Measurements from ENCODE around the gene KNG1.
A peak's percentile ranks its signal among the peaks of the same experiment; 100 is the strongest.

KNG1 gene

DNA sequence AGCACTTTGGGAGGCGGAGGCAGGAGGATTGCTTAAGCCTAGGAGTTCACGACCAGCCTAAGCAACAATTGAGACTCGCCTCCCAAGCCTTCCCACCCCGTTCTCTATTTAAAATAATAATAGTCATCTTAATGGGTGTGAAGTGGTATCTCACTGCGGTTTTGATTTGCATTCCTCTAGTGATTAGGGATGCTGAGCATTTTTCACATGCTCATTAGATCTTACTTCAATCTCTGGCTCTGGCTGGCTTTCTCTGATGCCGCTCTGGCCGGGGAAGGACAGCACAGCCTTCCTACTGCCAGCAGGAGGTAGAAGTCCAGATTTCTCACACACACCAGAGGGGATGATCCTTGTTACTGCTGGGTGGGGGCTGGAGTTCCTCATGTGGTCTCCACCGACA, 58.8 kb downstream of the KNG1 start:
- DNase-seq (ENCODE audit: low spot score): no peak

DNA sequence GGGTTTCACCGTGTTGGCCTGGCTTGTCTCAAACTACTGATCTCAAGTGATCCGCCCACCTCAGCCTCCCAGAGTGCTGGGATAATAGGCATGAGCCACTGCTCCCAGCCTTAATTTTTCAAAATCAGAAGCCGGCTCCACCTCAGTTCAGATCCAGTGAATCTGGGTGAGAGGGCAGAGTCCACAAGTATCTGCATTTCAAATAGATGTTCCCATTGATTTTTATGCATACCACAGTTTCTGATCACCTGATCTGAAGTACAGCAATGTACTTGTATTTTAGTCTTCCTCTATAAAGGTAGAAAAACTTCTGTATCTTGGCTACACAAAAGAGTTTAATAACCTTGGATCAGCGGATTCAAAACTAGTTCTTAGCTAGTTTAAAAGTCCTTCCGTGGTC, 62.0 kb downstream of the KNG1 start:
- DNase-seq (ENCODE audit: low spot score): no peak

DNA sequence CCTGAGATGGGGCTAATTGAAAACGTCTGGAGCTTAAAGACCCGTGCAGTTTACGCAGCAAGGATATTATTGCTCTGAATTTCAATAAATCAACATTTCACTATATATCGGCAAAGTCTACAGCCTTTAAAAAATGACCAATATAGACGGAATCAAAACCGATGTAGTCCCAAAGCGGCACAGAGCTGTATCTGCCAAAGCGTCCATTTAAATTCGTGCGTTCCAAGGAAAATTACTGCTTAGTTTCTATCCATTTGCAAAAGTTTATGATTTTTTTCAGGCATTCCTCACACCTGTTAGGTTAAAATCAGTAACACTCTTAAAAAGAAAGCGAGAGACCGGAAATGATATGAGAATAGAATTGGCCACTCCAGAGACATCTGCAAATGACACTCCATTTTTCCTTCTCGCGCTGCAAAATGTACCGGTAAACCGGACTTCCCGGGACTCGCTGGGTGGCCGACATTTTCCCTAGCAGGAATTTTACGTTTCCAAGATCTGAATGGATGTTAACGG, 65.4 kb downstream of the KNG1 start:
- peak; percentile 42 for DNase-seq (ENCODE audit: low spot score)

DNA sequence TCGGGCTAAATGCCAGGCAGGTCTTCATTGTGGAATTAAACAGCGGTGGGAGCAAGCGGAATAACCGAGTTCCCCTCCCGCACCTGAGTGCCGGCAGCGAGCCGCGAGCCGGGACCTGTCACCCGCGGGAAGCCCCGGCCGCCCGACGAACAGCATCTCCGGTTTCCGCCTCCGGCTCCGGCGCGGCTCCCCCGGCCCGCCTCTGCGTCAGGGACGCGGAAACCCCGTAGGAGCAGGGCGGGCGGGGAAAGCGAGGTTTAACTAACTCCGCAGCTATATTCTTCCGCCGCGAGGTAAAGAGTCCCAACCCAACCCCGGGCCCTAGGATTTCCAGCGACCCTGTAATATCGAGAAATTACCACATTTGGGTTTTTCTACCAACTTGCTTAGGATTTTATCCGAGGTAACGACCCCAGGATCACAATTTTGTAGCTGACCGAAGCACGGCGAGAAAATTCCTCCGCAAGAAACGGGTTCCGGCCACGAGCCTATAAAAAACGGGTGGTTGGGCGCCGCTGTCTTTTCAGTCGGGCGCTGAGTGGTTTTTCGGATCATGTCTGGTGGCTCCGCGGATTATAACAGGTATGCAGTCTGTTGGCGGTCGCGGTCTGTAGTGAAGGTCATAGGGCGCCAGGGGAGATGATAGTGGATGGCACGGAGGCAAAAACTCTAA, 66.0 kb downstream of the KNG1 start, which contains the start of gene EIF4A2:
EIF4A2 (plus strand) TSS at position 520 of the 673 bp plus-strand sequence; CDS start at position 554, 34 bp downstream.
- peak; percentile 87 for DNase-seq (ENCODE audit: low spot score)

DNA sequence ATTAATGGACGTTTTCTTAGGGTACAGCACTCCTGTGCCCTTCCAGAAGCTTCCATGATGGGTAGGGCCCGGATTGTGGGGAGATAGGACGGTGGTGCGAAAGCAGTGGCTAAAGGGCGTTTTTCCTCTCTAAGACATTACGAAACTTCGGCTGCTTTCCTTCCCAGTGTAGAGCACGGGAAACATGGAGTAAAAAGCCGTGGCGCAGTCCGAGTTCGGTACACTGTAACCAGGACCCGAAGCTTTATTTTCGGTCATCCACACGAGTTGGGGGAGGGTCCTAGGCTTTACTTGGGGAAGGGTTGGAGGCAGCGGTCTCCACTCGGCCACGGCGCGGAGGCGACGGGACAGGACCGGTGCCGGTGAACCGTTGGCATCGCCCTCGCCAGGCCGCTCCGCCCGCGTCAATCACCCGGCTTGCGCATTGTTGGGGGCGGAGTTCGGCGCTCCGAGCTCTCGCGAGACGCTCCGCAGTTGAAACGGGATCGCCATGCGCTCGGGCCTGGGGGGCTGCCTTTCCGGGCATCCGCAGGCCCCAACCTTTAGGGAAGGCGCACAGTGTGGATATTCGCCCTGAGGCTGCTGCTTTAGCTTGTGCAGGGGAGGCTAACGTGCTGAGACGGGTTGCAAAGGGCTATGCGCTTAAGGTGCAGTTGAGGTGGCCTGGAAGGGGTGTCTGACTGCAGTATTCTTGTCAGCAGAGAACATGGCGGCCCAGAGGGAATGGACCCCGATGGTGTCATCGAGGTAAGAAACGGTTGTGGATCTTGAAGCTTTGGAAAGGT, 66.8 kb downstream of the KNG1 start:
- DNase-seq (ENCODE audit: low spot score): peak; percentile 39

DNA sequence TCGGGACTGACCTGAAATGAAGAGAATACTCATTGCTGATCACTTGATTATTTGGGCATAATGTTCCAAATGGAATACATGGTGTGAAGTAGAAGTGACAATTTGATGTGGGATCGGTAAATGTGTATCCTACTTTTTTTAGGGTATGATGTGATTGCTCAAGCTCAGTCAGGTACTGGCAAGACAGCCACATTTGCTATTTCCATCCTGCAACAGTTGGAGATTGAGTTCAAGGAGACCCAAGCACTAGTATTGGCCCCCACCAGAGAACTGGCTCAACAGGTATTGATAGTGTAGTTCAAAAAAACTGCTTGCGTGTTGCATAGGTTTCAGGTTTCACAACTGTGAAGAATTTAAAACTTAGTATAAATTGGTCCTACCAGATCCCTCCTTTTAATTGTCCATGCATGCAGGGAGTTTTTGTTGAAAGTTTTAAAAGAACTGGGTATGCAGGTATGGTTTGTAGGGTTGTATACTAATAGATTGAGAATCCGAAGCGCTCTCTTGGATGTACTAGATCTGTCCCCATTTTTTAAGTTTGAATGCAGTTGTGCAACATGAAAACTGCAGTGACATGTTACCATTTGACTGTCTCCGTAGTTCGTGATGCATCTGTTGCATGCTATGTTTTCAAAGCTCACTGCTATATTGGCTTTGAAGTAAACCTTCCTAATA, 67.8 kb downstream of the KNG1 start:
- no peak for DNase-seq (ENCODE audit: low spot score)

DNA sequence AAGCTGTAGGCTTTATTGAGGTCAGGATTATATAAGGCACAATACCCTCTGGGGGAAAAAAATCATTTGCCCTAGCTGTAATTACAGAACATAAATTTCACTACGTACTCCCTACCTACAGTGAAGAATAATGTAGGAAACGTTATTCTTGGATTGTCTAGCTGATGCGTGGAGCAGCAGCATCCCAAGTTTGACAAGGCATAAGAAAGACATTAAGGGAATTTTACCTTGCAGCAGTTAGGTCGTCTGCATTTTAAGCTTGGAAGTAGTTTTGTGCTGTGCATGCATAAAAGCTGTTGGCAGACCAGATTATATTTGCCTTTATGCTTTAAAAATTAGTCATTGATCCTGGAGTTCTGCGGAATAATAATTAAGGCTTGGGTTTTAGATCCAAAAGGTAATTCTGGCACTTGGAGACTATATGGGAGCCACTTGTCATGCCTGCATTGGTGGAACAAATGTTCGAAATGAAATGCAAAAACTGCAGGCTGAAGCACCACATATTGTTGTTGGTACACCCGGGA, 68.4 kb downstream of the KNG1 start:
- no peak for DNase-seq (ENCODE audit: low spot score)

DNA sequence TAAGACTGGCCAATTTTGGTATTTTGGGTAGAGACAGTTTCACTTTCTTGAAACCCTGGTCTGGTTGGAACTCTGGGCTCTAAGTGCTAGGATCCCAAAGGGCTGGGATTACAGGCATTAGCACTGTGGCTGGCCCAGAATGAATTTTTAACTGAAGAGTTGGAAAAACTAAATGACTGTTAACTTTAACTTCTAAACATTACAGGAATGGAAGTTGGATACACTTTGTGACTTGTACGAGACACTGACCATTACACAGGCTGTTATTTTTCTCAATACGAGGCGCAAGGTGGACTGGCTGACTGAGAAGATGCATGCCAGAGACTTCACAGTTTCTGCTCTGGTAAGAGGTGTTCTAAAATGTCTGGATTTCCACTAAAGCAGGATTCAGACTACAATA, 69.8 kb downstream of the KNG1 start:
- no peak for DNase-seq (ENCODE audit: low spot score)

DNA sequence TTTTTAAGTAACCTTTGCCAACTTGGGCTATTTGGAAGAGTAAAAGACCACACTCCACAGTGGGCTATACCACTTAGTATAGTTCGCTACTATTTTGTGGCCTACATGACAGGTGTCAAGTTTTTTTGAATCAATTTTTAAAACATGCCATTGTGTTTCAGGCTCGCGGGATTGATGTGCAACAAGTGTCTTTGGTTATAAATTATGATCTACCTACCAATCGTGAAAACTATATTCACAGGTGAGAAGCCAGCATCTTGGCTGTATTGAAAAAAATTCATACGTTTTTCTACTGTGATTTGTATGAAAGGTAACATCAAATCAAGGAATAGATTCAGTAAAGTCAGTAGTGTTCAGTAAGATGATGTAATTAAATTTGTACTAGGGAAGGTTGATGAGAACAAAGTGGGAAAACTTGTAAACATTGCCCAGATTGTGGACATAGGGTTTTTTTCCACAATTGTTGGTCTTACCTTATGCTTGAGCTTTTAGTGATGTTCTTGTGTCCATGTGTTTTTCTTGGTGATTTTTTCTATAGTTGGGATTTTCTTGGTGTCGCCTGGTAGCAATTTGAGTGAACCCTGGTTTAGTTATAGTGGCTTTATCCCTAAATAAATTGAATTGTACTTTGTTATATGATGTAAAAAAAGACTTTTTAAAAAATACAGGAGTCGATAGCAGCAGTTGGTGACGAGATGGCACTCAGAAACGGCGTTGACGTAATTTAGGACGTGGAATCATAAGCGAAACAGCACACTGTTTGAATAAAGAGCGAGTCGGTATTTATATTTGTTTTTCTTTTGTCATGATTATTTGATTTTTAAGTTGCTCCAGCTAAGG, 70.7 kb downstream of the KNG1 start:
- DNase-seq (ENCODE audit: low spot score): no peak

DNA sequence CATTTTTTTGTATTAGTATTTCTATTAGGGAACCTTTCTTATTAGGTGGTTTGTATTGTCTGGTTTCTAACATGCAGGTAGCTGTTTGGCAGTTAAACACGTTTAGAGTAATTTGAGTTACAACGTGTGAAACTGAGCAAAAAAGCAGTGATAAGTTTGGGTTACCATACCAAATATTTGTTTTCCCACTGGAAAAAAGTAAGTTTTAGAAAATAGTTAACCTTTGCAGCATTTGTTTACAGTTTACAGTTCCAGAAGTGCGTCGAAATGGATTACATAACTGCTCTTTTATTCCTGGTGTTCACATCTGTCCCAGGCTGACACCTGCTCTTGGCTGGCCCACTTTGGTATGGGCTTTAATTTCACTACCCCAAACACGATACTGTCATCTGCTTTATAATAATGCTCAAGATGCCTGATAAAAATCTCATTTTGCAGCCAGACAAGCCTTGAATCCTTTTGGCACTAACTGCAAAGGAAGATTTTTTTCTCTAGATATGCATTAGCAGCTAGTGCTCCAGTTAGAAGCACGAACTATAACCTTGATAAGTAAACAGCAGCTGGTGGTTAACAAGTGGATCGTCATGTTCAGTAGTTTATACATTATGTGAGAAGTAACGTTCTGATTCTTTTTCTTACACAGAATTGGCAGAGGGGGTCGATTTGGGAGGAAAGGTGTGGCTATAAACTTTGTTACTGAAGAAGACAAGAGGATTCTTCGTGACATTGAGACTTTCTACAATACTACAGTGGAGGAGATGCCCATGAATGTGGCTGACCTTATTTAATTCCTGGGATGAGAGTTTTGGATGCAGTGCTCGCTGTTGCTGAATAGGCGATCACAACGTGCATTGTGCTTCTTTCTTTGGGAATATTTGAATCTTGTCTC, 71.6 kb downstream of the KNG1 start:
- DNase-seq (ENCODE audit: low spot score): peak; percentile 24

DNA sequence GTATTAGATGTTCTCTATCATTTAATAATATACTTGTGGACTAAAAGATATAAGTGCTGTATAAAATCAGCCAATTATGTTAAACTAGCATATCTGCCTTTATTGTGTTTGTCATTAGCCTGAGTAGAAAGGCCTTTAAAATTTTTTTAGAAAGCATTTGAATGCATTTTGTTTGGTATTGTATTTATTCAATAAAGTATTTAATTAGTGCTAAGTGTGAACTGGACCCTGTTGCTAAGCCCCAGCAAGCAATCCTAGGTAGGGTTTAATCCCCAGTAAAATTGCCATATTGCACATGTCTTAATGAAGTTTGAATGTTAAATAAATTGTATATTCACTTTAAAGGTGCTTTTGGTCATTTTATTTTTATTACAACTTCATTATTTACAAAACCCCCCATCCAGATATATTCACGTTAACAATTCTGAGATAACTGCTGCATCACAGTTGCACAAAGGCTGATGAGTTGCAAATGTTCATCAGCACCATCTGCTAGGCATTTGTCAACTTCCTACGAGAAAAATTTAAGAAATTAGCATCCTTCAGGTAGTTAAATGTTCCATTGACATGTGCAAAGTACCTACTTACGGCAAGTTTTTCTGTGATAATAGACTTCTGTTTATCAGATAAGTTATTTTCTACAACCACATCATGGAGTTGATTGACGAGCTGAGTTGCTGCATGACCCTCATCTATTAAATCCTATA, 72.5 kb downstream of the KNG1 start:
- DNase-seq (ENCODE audit: low spot score): peak; percentile 47

DNA sequence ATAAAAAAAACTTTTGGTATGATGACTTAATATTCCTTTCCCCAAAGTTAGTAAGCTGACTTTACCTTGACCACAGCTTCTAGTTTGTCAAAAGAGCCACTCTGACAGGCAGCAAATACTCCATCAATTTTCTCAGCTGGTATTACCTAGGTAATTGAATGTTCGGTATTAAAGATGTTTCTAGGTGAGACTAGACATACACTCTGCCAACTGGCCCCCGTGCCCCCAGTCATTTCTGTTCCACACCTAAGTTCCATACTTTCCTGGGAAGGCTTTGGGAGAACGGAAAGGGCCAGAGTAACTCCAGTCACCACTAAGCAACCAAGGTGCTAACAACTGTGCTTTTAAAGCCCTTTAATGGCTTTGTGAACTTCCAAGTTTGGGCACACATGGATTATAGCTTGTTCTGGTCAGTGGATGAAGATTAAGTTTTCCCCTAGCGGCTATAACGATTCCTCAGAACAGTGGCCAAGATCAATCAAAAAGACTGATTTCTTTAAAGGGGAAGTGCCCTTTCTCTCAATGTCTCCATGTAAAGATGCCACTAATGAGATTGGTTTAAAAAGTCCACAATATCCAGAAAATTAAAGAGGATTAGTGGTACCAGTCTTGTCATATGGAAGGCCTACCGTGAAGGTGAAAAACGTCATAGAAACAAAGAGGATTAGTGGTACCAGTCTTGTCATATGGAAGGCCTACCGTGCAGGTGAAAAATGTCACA, 73.3 kb downstream of the KNG1 start:
- peak; percentile 59 for DNase-seq (ENCODE audit: low spot score)

Measured in LoVo (cell line).